B cell (primary cell): ENCODE measurements around the gene PHEX. TPM values are rescaled to one million over a fixed set of nuclear protein-coding genes. Genes with fewer than 3 reads are reported as not detected.

Experiments used
- ATAC-seq: fragments of 200-7000 bp; cut with Tn5 transposase; one replicate; pipeline ENCODE4 v1.10.0; 2021; ENCODE audit warnings: low read depth, mild to moderate bottlenecking, moderate number of reproducible peaks, moderate library complexity
- CTCF ChIA-PET: fragments of 350-600 bp; sonication (Branson Sonifier 250); formaldehyde crosslinking; loops from one replicate; lab custom pipeline; 2021; ENCODE audit warnings: antibody characterized with exemption, inconsistent platforms; lab: Charles Lee
- POLR2A ChIA-PET: fragments of 350-600 bp; sonication (Branson Sonifier 250); formaldehyde crosslinking; loops from one replicate; lab custom pipeline; 2021; ENCODE audit warnings: antibody characterized with exemption; lab: Charles Lee
- DNase-seq: peaks from one replicate; pipeline ENCODE4 v3.0.0; 2013
- H2AFZ ChIP-seq: 2 replicates; pipeline ENCODE4 v1.6.1; 2012; ENCODE audit warnings: mild to moderate bottlenecking, low read depth, low read length; ENCODE audit not compliant: insufficient read depth, poor library complexity, severe bottlenecking
- H3K27ac ChIP-seq, 2 donors: 1 replicate in 1 of 2; 2 replicates in 1 of 2; pipeline ENCODE4 v1.5.1; 2012 to 2013; ENCODE audit warnings: low read length in 2 of 2, mild to moderate bottlenecking in 2 of 2, moderate library complexity in 1 of 2
- H3K27me3 ChIP-seq, 4 experiments: fragments of 200-600 bp in 1 of 4; sonication (generic) in 1 of 4; replicated peaks in 1 of 4; 1 replicate in 2 of 4; 2 replicates in 2 of 4; pipeline versions ENCODE4 v1.6.1 to v1.7.0; 2013 to 2016; ENCODE audit warnings: low read length in 3 of 4, mild to moderate bottlenecking in 2 of 4, mixed read lengths in 1 of 4, moderate library complexity in 1 of 4; ENCODE audit not compliant: insufficient read depth in 4 of 4, control insufficient read depth in 3 of 4; ENCODE audit errors: control extremely low read depth in 1 of 4
- H3K36me3 ChIP-seq, 2 experiments: replicated peaks in 1 of 2; 1 replicate in 1 of 2; 2 replicates in 1 of 2; pipeline versions ENCODE4 v1.6.1 to v1.7.1; 2013; ENCODE audit warnings: low read length in 1 of 2; ENCODE audit not compliant: insufficient read depth in 2 of 2, control insufficient read depth in 1 of 2; ENCODE audit errors: control extremely low read depth in 1 of 2, extremely low read depth in 1 of 2
- H3K4me1 ChIP-seq, 2 donors: fragments of 200-600 bp in 1 of 2; sonication (generic) in 1 of 2; 1 replicate in 1 of 2; 2 replicates in 1 of 2; pipeline versions ENCODE4 v1.5.1 to v1.6.1; 2013 to 2017; ENCODE audit warnings: low read length in 2 of 2; ENCODE audit not compliant: control insufficient read depth in 2 of 2, insufficient read depth in 2 of 2
- H3K4me2 ChIP-seq: replicated peaks from 2 replicates; pipeline ENCODE3; 2012; ENCODE audit warnings: mild to moderate bottlenecking, low read depth, low read length; ENCODE audit not compliant: poor library complexity, severe bottlenecking
- H3K4me3 ChIP-seq, 5 experiments: fragments of 200-600 bp in 1 of 5; sonication (generic) in 1 of 5; 1 replicate in 3 of 5; 2 replicates in 2 of 5; pipeline versions ENCODE4 v1.5.1 to v1.7.0; 2011 to 2016; ENCODE audit warnings: low read length in 4 of 5, mild to moderate bottlenecking in 4 of 5, low read depth in 2 of 5, control low read depth in 1 of 5, moderate library complexity in 1 of 5; ENCODE audit not compliant: insufficient read depth in 1 of 5; ENCODE audit errors: control extremely low read depth in 1 of 5, extremely low read depth in 1 of 5
- H3K79me2 ChIP-seq: fragments of 200-600 bp; sonication (generic); one replicate; pipeline ENCODE4 v1.6.0; 2016; ENCODE audit warnings: low read length; ENCODE audit not compliant: control insufficient read depth, insufficient read depth
- H3K9ac ChIP-seq: fragments of 200-600 bp; sonication (generic); 2 replicates; pipeline ENCODE4 v1.6.1; 2017; ENCODE audit warnings: mild to moderate bottlenecking, low read length, moderate library complexity
- H3K9me3 ChIP-seq, 3 donors: one replicate each; pipeline versions ENCODE4 v1.6.1 to v1.7.1; 2013; ENCODE audit warnings: low read length in 2 of 3; ENCODE audit not compliant: control insufficient read depth in 2 of 3, insufficient read depth in 1 of 3; ENCODE audit errors: control extremely low read depth in 1 of 3
- H4K20me1 ChIP-seq: 2 replicates; pipeline ENCODE4 v1.6.0; 2012; ENCODE audit warnings: mild to moderate bottlenecking, low read length; ENCODE audit not compliant: insufficient read depth, control insufficient read depth, poor library complexity, severe bottlenecking
- H3K27ac Mint-ChIP-seq: one replicate; pipeline ENCODE4 v1.8.0; 2021; ENCODE audit warnings: mixed read lengths
- H3K27me3 Mint-ChIP-seq: one replicate; pipeline ENCODE4 v1.8.0; 2021; ENCODE audit warnings: mixed read lengths
- H3K4me1 Mint-ChIP-seq: one replicate; pipeline ENCODE4 v1.8.0; 2021; ENCODE audit warnings: mixed read lengths
- H3K4me3 Mint-ChIP-seq: one replicate; pipeline ENCODE4 v1.8.0; 2021; ENCODE audit warnings: mixed read lengths
- H3K9me3 Mint-ChIP-seq: one replicate; pipeline ENCODE4 v1.8.0; 2022; ENCODE audit warnings: mixed read lengths; ENCODE audit not compliant: insufficient read depth
- CTCF ChIP-seq: fragments of 200-600 bp; IDR thresholded peaks from one replicate; pipeline ENCODE4 v1.8.0; 2022; ENCODE audit warnings: antibody characterized with exemption, mild to moderate bottlenecking
- EZH2 ChIP-seq: IDR thresholded peaks from 2 replicates; pipeline ENCODE4 v1.6.1; 2012; ENCODE audit warnings: borderline replicate concordance, low read depth, mild to moderate bottlenecking, moderate library complexity, low read length; ENCODE audit not compliant: insufficient read depth, poor library complexity, severe bottlenecking
- WGBS: methylation state at CpG from one replicate; pipeline ENCODE4 v1.1.5; 2013; ENCODE audit warnings: missing lambda C conversion rate; ENCODE audit not compliant: insufficient coverage; 5-methylcytosine and 5-hydroxymethylcytosine counted together
- intact Hi-C: fragments of 100-400 bp; cut with micrococcal nuclease; formaldehyde crosslinking; loops from one replicate; pipeline ENCODE4 v1.10.0; 2022
- polyA plus RNA-seq: library from polyadenylated mRNA; depleted of rRNA; stranded (reverse); fragments of >200 nt; gene quantifications from 2 replicates; pipeline ENCODE4 v1.2.3, GENCODE V29; 2012
- total RNA-seq, 2 donors: library from RNA; stranded (reverse); fragments of 120-200 nt in 1 of 2; gene quantifications; 1 replicate in 1 of 2; 2 replicates in 1 of 2; pipeline versions ENCODE4 v1.2.3 to v1.2.4, GENCODE V29; 2013 to 2022

PHEX gene
- total and polyA plus RNA-seq, 2 donors (not counting 1 experiment from before 2014, with no cell fraction given), result 0.01 to 0.15 TPM

DNA sequence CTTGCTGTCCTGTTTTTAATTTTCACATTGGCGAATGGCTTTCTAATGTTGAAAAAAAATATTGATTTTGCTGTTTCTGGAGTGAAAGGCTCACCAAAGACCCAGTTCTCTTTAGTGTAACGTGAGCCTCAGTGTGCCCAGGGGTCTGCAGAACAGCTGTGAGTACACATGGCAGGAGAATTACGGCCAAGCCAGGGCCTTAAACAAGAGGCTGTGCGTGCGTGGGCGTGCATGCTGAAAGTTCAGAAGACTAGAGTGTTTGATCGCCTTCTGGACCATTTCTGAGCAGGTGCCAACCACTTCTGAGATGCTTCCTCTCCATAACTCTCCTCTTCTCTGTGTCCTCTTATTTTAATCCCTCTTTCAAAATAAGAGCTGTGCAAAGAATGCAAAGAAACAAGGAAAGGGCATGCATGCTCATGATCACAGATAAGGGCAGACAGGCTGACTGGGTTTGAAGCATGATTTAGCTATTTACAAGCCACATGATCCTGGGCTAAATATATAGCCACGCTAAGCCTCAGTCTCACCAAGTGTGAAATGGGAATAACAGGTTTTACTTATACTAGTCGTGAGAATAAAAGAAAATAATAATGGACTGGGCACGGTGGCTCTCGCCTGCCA lies 9.9 kb downstream of the PHEX start:
- no peak for ATAC-seq
- intact Hi-C loops, result no loop called here
- H3K9me3 ChIP-seq, result no peaks in the 10 kb centered on the region
- H3K27me3 Mint-ChIP-seq, result no peaks in the 10 kb centered on the region
- TF ChIP-seq CTCF (no peak), EZH2 (no peak)
- H3K4me2 ChIP-seq, result no peak overlapping the region
- H4K20me1 ChIP-seq, result no peaks in the 10 kb centered on the region
- no peak overlapping the region for H3K4me3 ChIP-seq
- H3K4me3 Mint-ChIP-seq, result no peak overlapping the region
- no peak overlapping the region for H2AFZ ChIP-seq
- no peaks in the 10 kb centered on the region for H3K27me3 ChIP-seq
- H3K9me3 Mint-ChIP-seq, result no peaks in the 10 kb centered on the region
- WGBS, result 95% methylated on average over 7 of the region's 11 CpGs
- DNase-seq, result no peak
- H3K36me3 ChIP-seq, result no peaks in the 10 kb centered on the region
- POLR2A ChIA-PET, result no interaction called here
- H3K4me1 ChIP-seq, result no peaks in the 10 kb centered on the region
- no peaks in the 10 kb centered on the region for H3K79me2 ChIP-seq
- H3K27ac Mint-ChIP-seq, result no peak overlapping the region
- no peak overlapping the region for H3K9ac ChIP-seq
- H3K4me1 Mint-ChIP-seq, result no peaks in the 10 kb centered on the region
- no peak overlapping the region for H3K27ac ChIP-seq
- CTCF ChIA-PET, result no interaction called here

DNA sequence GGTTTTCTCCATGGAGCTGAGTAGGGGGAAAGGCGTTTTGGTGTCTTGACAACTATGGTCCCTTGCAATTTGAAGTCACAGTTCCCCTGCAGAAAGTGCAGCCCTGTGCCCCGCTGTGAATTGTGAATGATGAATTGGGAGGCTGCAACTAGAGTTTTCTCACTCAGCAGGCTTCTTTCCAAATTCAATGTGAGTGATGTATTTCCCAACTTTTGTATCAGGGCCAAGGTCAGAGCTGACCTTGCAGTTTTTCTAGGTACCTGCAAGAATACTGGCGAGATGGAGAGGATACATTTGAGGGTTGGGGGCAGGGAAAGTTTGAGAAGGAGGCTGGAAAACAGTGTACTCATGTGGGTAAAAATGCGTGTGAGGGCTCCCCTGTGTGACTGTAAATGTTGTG lies 11.7 kb downstream of the PHEX start:
- ATAC-seq (no peak), DNase-seq (no peak)
- Histone ChIP-seq H3K9me3 (no peaks in the 10 kb centered on the region), H3K4me3 (no peak overlapping the region), H3K79me2 (no peaks in the 10 kb centered on the region), H2AFZ (no peak overlapping the region), H3K4me1 (no peaks in the 10 kb centered on the region), H3K4me2 (no peak overlapping the region), H3K27ac (no peak overlapping the region), H3K9ac (no peak overlapping the region), H3K27me3 (no peaks in the 10 kb centered on the region), H3K36me3 (no peaks in the 10 kb centered on the region), H4K20me1 (no peaks in the 10 kb centered on the region)
- intact Hi-C loops, result no loop called here
- 100% methylated on average over 1 of the region's 4 CpGs for WGBS
- Mint-ChIP-seq H3K4me1 (no peaks in the 10 kb centered on the region), H3K27ac (no peak overlapping the region), H3K27me3 (no peaks in the 10 kb centered on the region), H3K9me3 (no peaks in the 10 kb centered on the region), H3K4me3 (no peak overlapping the region)
- ChIA-PET CTCF (no interaction called here), POLR2A (no interaction called here)
- TF ChIP-seq EZH2 (no peak), CTCF (no peak)
